COLO668 (cell line): ENCODE measurements around the gene CYP27B1.

Source experiments
- DNase-seq: peaks from one replicate; lab custom pipeline; 2025; ENCODE audit not compliant: unreplicated experiment; lab: John Stamatoyannopoulos, UW

CYP27B1 gene

DNA sequence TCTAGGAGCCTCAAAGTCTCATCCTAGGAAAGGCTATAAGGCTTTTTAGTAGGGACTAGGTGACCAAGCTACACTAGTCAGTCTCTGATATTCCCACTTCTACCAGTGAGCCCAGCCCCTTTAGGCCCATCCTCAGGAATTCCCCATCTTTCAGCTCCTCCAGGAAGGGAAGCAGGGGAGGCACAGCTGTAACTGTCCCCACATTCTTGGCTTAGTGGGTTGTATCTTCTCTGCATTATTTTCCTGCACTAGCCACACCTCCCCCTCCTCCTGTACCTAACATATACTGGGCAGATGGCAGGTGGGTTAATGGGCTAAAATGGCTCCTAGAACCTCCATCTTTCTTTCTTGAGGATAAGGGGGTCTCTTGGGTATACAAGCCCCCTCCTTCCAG is 424 bp upstream of the CYP27B1 start:
- no peak for DNase-seq

DNA sequence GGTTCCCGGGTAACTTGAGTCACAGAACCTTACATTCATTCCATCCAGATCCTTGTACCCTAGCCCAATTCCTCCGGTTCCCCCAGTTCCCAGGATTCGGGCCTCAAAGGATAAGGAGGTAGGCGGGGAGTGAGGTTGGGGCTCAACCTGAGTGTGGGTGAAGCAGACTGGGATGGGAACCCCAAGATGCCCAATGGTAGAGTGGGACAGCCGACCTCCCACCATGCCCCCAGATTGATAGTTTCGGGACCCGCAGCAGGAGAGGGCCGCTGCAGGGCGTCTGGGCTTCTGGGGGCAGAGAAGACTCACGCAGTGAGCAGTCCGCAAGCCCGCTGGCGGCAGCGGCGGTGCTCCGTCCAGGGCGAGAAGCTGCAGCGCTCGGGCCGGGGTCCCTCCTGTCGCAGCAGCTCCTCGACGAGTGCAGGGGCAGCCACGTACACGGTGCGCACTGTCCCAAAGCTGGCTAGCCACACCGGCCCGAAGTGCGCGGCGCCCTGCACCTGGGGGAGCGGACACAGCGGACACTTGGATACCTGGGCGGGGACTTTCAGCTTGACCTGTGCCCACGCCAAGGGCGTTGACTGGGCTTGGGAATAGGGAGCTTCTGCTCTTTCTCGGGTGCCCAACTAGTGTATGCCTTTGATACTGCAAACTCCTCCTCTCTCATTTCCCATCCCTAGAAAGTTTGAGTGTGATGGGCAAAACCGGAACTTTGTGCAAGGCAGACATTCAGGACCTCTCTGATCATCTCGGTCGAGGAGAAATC is 997 bp downstream of the CYP27B1 start:
- DNase-seq: no peak

DNA sequence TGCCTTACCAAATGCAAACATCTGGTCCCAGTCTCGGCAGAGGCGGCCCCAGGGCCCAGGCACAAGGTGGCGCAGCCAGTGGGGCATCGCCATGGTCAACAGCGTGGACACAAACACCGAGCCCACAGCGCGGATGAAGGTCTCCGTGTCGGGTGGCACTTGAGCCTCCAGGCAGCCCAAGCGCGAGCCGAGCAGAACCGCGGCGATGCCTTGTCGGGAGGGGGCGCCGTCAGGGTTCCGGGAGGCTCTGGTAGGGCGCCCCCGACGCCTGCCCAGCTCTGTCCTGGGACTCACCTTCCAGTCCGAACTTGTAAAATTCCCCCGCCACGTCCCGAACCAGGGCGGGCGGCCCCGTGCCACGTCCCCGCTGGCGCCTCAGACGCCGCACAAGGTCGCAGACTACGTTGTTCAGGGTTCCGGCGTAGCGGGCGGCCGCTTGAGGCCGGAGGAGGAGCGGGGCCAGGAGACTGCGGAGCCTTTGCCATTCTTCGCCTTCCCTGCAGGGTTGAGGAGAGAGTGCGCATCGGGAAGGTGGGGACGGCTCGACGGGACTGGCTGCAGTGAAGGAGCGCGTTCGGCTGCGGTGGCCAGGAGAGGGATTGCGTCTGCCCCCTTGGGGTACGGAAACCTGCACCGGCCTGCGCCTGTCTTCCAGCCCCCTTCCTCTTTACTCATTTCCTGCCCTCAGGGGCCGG is 1.7 kb downstream of the CYP27B1 start:
- peak; percentile 32 for DNase-seq

DNA sequence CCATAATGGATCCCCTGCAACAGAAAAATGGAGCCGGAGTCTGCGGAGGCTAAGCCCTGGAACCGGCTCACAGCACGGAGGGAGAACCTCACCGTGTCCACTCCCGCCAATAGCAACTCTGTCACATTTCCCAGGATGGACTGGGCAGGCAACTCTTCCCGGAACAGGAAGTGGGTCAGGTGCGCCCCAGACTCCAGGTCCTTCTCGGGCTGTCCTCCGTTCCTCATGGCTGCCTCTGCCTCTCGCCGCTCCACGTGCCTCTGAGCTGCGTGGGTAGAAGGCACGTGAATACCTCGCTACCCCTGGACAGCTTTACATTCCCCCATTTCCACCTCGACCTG is 2.2 kb downstream of the CYP27B1 start:
- peak; percentile 26 for DNase-seq

DNA sequence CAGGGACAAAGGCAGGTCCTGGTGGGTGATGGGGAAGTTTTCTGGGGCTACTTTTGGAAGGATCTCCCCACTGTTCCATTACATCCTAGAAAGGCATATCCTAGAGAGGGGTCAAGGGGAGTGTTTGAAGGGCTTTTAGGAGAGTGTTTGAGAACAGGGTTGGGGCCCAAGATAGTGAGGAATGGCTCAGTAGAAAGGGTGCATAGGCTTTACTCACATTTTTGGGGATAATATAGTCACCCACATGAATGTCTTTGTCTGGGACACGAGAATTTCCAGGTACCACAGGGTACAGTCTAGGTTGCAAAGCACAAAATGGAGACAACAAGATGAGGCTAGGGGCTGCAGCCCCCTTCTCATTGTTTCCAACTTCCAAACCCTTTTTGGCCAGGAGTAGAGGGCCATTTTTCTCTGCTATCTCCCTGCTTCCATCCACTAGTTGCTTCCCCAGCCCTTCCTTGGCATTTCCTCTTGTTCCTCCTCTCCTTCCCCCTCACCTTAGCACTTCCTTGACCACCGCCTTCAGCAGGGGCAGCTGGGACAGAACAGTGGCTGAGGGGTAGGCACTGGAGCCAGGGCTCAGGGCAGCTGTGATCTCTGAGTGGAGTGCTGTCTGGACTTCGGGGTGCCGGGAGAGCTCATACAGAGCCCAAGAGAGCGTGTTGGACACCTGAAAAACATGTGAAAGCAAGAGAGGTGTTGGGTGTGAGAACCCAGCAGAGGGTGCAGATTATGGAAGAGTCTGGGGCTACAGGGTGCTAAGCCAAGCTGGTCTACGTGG is 2.8 kb downstream of the CYP27B1 start:
- no peak for DNase-seq

DNA sequence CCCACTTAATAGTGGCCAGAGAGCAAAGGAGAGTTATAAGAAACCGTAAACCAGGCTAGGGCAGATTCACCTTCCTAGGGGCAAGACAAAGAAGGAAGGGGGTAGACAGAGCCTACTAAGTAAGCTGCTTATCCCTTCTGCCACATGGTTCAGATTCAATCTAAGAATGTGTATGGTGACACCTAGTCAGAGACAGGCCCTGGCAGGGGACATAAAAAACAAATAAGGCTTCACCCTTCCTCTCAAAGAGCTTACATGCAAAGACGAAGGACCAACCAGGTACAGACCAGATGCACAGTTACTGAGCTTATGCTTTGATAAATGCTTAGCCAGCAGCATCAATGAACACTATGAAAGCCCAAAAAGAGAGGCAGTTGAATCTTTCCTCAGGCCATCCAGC is 4.4 kb downstream of the CYP27B1 start:
- no peak for DNase-seq

DNA sequence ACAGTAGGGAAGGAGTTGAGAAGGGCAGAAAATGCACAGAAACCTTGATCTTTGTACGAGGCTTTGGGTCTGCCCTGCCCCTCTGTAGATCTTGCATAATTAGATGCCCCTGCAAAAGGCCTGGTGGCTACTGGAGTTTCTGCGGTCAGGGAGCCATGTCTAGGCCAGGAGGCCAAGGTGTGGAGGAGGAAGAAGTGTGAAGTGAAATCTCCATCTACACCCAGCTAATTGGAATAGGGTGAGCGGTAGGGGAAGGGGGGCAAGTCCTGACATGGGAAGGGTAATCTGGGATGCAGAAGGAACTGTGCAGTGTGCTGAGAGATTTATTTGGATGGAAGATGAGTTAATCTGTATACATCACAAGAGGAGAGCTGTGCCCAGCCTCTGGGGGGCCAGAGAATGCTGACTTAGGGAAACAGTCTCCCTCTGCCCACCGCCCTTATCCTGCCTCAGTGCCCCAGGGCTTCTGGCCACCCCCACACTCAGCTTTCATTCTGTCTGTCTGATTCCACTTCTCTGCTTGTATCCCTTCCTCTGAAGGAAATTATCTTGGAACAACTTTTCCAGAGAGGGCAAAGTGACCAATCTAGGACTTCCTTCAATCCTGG is 5.4 kb downstream of the CYP27B1 start:
- DNase-seq: no peak

DNA sequence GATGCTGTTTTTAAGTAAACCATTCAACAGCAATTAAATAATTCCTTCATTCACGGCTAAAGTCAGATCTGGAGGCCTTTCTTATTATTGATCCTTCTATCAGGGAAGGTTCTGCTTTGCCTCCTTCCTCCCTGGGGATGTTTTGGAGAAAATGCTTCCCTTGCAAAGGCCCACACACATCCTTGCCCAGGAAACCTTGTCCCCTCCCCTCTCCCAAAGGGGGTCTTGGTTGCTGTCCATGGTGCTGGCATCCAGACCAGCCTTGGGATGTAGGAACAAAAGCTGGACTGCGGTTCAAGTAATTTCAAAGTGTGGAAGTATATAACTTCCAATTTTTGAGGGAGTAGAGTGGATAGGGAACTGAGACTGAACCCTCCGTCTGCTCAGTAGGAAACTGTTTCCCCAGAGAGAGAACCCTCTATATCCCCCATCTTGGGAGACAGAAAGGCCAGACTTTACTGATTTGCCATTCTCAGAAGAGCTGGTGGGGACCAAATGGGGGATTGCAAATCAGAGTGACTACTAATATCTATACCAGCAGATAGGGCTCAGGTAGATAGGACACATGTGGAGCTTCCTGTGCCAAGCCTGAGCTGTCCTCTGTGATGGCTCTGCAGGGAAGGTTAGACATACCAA is 6.4 kb downstream of the CYP27B1 start:
- DNase-seq: no peak

DNA sequence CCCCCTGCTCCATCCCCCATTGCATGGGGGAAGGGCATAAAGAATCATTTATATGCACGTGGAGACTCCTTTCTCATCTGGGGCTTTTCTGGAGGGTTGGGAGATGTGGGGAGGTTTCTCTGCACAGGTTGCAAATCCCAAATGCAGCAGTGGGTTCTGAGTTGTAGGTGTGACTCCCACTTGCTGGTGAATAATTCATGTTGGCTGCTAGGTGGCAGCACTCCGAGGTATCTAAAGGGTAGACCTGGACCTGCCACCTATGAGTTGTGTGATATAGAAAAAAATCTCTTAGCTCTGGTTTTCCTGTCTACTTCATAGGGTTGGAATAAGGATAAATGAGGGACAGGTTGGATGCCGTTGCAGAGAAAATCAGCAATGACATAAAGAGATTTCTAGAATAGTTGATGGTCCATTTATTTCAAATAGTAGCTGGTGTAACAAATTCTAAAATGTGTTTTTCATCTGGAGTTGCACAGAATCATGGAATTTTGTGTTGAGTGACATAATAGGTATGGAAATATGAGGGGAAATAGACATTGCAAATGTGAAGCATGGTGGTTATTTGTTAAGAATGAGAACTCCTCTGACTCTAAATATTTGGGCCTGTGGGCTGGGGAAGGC is 7.4 kb downstream of the CYP27B1 start:
- DNase-seq: peak; percentile 30

DNA sequence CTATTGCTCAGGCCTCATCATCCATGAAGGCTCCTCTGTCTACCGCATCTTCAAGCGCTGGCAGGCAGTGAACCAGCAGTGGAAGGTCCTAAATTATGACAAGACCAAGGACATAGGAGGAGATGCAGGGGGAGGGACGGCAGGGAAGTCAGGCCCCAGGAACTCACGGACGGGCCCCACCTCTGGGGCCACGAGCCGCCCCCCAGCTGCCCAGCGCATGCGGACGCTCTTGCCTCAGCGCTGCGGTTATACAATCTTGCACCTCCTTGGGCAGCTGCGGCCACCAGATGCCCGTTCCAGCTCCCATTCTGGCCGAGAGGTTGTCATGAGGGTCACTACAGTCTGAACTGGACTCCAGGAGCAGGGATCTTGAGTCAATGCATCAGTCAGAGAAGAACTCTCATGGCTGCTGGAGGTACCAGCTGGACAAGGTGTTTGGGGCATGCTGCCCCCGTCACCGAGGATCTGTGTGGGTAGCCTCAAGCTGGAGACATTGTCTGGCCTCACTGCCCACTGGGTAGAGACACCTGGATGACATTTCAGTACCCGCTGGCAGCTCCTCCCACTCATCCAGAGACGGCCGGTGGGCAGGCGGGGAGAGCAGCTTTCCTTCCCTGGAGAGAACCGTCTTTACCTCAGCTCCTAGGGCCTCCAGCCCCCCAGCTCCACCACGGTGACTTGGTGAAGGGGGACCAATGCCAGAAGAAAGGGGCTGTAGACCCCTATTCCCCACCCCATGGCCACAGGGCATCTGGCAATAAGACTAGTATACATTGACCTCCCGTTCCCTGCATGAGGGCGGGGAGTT is 8.1 kb downstream of the CYP27B1 start:
- no peak for DNase-seq

DNA sequence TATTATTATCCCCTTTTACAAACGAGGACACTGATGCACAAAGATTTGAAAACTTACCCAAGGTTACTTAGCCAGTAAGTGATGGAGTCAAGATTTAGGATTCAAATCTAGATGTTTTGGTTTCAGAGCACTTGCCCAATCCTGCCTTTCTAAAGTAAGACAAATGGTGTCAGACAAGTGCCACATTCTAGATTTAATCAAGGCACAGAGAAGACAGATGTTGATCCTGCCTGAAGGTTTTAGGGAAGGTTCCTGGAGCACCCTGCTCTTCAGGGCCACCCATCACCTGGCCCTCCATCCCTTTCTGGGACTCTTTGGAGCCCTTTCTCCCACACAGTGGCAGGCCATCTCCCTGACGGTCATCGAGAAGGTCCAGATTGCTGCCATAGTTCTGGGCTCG is 9.1 kb downstream of the CYP27B1 start:
- DNase-seq: no peak

DNA sequence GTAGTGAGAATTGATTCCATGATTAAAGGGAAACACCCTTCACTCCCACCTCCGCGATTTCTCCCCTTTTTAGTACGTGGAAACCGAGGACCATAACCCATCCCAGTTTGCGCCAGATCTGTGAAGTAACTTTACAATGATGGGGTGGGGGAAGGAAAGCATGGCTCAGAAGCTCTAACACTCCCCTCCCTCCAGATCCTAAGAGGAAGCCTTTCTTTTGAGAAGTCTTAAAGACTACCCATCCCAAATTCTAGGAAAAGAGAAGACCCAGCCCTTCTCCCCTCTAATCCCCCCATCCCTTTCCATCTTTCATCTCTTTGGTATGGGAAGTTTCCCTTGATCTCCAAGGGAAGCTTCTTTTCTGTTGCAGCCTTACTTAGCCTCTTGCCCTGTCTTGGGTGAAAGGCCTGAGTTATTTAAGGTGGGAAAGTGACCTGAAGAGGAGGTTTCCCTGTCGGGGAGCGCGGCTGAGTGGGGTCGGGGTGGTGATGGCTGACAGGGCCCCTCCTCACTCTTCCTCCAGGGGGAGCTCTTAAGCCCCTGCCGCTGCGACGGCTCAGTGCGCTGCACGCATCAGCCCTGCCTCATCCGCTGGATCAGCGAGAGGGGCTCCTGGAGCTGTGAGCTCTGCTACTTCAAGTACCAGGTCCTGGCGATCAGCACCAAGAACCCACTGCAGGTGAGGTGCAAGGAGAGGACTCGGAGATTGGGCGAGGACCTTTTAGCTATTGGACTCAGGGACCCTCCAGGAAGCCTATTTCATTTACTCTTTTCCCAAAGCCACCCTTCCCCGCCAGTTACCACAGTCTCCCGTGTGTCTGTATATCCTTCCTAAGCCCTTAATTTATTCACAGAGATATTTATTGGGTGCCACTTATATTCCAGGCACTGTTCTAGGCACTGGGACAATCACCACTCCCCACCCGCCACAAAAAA is 10.2 kb downstream of the CYP27B1 start:
- DNase-seq: peak; percentile 45

DNA sequence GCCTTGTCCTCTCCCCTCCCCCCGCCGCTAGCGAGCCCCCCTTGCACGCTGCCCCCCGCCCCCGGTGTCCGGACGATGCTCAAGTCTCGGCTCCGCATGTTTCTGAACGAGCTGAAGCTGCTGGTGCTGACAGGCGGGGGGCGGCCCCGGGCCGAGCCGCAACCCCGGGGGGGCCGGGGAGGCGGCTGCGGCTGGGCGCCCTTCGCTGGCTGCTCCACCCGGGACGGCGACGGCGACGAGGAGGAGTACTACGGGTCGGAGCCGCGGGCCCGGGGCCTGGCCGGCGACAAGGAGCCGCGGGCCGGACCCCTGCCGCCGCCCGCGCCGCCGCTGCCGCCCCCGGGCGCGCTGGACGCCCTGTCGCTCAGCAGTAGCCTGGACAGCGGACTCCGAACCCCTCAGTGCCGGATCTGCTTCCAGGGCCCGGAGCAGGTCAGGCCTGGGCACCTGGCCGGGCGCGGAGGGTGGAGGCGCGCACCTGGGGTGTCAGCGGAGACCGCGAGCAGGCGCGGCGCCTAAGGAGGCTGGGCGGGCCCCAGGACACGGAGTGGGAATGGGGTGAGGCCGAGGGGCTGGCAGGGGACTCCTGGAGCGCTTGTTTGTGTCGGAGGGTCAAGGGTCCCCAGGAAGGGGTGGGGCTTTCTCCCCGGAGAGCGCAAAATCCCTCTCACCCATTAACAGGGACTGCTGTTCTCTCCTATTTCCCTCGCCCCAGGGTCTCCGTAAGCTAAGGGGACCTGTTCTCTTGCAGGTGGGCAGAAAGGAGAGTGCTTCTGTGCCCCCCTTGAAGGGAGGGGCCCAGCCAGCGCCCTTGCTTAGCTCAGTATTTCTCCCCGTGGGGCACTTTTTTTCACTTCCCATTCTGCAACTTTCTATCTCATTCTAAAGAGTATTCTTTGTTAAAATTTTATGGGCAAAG is 11.2 kb downstream of the CYP27B1 start:
- peak; percentile 57 for DNase-seq

DNA sequence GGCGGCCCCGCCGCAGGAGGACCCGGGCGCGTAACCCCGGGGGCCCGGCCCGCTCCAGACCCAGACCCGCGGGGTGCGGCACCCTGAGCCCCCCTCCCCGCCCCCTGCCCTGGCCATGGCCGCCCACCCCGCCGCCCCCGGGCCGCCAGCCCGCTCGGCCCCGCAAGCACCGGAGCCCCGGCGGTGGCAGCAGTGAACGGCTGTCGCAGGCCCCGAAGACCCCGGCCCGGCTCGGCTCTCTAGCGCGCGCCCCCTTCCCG is 11.8 kb downstream of the CYP27B1 start:
- no peak for DNase-seq

DNA sequence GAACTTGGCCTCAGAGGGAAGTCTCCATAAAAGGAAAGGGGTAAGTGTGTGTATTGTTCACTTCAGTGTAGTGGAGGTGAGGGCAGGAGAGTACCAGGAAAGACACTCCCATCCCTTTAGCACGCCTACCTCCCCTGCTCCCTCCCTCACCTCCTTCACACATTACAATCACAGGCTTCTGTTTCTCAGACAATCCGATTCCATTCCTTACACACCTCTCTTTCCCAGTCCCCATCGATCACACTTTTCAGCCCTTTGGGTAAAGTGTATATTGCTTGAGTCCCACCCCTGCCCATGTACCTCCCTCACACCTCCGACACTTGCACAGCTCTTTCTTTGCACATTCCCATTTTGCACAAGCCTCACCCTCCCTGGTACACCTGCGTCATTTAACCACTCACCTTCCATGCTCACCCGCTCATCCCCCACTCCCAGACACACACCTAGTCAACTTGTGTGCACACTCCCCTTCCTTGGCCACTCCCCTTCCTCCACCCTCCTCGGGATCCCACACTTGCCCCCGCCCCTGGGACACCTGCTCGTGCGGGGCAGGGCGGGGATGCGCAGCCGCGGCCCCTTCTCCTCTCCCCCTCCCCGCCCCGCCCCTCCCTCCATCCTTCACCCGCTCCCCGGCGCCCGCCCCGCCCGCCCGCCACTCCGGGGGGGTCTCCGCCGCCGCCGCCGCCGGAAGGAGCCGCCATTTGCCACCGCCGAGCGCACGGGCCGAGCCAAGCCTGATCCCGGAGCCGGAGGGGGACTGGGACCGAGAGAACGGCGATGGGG is 12.3 kb downstream of the CYP27B1 start, which contains the start of gene MARCHF9:
MARCHF9 (plus strand) TSS at position 693 of the 783 bp plus-strand sequence. CDS start 426 bp downstream, outside the sequence.
- peak; percentile 76 for DNase-seq

DNA sequence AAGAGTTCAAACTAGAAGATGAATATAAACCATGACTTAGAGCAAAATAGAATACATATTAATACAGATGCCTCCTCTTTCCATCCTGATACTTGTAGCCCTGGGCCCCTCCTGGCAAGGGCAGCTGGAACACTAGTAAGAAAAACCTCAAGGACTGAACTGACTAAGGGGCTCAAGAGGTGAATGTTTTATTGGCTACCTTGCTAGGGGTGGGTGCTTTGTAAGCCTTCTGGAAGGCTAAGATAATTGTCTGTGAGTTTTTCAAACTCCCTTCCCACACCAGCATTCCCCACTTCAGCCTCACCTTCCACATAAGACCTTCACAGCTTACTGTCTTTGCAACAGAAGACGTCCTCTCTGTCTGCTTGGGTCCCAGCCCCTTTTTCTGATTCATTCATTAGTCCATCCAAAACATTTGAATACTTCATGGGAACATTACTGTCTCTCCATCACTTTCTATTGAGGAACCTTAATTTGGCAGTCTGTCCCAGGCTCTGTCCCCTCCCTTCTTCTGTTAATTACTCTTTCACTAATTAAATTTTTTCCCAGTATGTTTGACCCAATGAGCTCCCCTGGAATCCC is 13.0 kb downstream of the CYP27B1 start:
- DNase-seq: no peak

DNA sequence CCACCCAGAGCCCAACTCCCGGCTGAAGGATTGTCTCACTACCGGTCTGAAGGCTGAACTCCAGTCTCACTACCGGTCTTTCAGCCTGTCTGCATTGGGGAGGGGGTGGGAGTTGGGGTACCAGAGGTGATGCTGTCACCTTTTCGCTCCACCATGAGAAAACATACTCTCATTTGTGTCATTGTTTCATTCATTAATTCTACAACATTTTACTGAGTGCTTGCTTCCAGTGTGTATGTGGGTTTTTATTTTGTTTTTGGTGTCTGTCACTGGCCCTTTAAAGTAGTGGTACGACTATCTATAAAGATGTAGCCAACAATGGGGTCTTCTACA is 14.2 kb downstream of the CYP27B1 start:
- DNase-seq: no peak
